Ishikawa (cell line): ENCODE data around the gene FAM98C.

Source experiments
- CREB1 ChIP-seq: IDR thresholded peaks from 2 replicates; pipeline ENCODE4 v1.6.1; 2012; ENCODE audit warnings: low read depth
- EP300 ChIP-seq: IDR thresholded peaks from 2 replicates; pipeline ENCODE4 v1.6.1; 2012; ENCODE audit warnings: borderline replicate concordance
- FOXM1 ChIP-seq: IDR thresholded peaks from 2 replicates; pipeline ENCODE4 v1.6.1; 2012; ENCODE audit warnings: low read depth, borderline replicate concordance
- RAD21 ChIP-seq: IDR thresholded peaks from 2 replicates; pipeline ENCODE4 v1.6.1; 2012; ENCODE audit warnings: low read depth
- TAF1 ChIP-seq: IDR thresholded peaks from 2 replicates; pipeline ENCODE4 v1.6.1; 2012; ENCODE audit warnings: low read depth, mild to moderate bottlenecking
- TF ChIP-seq, protein P1 (sequence below): IDR thresholded peaks from 2 replicates; pipeline ENCODE4 v1.6.1; 2012; ENCODE audit warnings: low read depth, mild to moderate bottlenecking
- TF ChIP-seq, protein P2 (sequence below): IDR thresholded peaks from 2 replicates; pipeline ENCODE4 v1.6.1; 2012

DNA sequence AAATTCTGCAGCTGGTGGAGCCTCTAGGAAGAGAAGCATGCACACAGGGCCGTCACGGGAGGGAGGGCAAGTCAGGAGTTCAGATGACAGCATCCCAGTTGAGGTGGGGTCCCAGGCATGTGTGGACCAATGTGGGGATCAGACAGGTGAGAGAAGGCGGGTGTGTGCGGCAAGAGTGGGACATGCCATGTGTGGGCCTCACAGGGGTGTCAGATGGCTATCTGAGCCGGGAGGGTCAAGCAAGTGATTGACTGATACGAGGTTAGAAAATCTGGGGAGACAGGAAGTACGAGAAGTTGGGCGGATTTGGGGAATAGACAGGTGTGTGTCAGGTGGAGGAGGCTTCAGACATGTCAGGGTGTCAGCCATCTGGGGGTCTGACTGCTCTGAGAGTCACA lies 14.3 kb downstream of the FAM98C start:
- TF ChIP-seq EP300 (no peak), FOXM1 (no peak), TAF1 (no peak), RAD21 (no peak), CREB1 (no peak)
- TF ChIP-seq, protein P1, sequence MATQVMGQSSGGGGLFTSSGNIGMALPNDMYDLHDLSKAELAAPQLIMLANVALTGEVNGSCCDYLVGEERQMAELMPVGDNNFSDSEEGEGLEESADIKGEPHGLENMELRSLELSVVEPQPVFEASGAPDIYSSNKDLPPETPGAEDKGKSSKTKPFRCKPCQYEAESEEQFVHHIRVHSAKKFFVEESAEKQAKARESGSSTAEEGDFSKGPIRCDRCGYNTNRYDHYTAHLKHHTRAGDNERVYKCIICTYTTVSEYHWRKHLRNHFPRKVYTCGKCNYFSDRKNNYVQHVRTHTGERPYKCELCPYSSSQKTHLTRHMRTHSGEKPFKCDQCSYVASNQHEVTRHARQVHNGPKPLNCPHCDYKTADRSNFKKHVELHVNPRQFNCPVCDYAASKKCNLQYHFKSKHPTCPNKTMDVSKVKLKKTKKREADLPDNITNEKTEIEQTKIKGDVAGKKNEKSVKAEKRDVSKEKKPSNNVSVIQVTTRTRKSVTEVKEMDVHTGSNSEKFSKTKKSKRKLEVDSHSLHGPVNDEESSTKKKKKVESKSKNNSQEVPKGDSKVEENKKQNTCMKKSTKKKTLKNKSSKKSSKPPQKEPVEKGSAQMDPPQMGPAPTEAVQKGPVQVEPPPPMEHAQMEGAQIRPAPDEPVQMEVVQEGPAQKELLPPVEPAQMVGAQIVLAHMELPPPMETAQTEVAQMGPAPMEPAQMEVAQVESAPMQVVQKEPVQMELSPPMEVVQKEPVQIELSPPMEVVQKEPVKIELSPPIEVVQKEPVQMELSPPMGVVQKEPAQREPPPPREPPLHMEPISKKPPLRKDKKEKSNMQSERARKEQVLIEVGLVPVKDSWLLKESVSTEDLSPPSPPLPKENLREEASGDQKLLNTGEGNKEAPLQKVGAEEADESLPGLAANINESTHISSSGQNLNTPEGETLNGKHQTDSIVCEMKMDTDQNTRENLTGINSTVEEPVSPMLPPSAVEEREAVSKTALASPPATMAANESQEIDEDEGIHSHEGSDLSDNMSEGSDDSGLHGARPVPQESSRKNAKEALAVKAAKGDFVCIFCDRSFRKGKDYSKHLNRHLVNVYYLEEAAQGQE: no peak
- TF ChIP-seq, protein P2, sequence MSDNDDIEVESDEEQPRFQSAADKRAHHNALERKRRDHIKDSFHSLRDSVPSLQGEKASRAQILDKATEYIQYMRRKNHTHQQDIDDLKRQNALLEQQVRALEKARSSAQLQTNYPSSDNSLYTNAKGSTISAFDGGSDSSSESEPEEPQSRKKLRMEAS: no peak
